ENCODE data around the gene LBP. TPM values are rescaled to one million over a fixed set of nuclear protein-coding genes. Genes with fewer than 3 reads are reported as not detected.
"Not testable (repeated sequence)": the region's sequence is repeated elsewhere in the genome, so short reads cannot be mapped to it uniquely, and the experiment has no call there.

LBP gene
- polyA plus RNA-seq, 1 experiment, result not detected

- no peak for TF ChIP-seq CTCF (IDR thresholded peaks at IDR 0.05; ENCODE audit: low read depth, low read length)
- no peak for DNase-seq (ENCODE audit: low read depth, low spot score)
- ChIA-PET POLR2A (interaction anchor here (0.6 kb wide), 1 partner anchor 826 kb away, joined by 3 read pairs; no protein-coding TSS in a partner anchor), CTCF (interaction anchor here (0.7 kb wide), 1 partner anchor 174 kb away, joined by 8 read pairs; no protein-coding TSS in a partner anchor)
- H3K9me3 ChIP-seq (ENCODE audit: control insufficient read depth, insufficient read depth, low read length), result no peaks in the 10 kb centered on the region; the same call in 1 of the 2 replicates
- H3K27me3 ChIP-seq (ENCODE audit: control insufficient read depth, insufficient read depth, low read length), result peaks cover 32% of the 10 kb centered on the region
- no peak overlapping the region for H3K4me3 ChIP-seq (ENCODE audit: low read depth, low read length)
- H3K27ac ChIP-seq (ENCODE audit: low read depth, low read length), result no peak overlapping the region
These were observed 14.5 kb upstream of the LBP start for GRCh38 chr20:38331814-38332213.

GRCh38 chr20:38334016-38334415 lies 12.3 kb upstream of the LBP start:
- Histone ChIP-seq H3K27ac (ENCODE audit: low read depth, low read length) (peak overlapping the region; percentile 11), H3K9me3 (ENCODE audit: control insufficient read depth, insufficient read depth, low read length) (peaks cover 7% of the 10 kb centered on the region), H3K27me3 (ENCODE audit: control insufficient read depth, insufficient read depth, low read length) (peaks cover 25% of the 10 kb centered on the region), H3K4me3 (ENCODE audit: low read depth, low read length) (no peak overlapping the region)
- TF ChIP-seq CTCF (IDR thresholded peaks at IDR 0.05; ENCODE audit: low read depth, low read length), result no peak
- POLR2A ChIA-PET, result no interaction called here
- DNase-seq (ENCODE audit: low read depth, low spot score), result no peak
- CTCF ChIA-PET, result no interaction called here

GRCh38 chr20:38336726-38337125 lies 9.6 kb upstream of the LBP start:
- POLR2A ChIA-PET, result no interaction called here
- no peak for TF ChIP-seq CTCF (IDR thresholded peaks at IDR 0.05; ENCODE audit: low read depth, low read length)
- DNase-seq (ENCODE audit: low read depth, low spot score), result no peak
- CTCF ChIA-PET, result interaction anchor here (0.6 to 1.5 kb wide), 2 partner anchors 22 to 344 kb away, joined by 3 to 4 read pairs; no protein-coding TSS in a partner anchor
- H3K27me3 ChIP-seq (ENCODE audit: control insufficient read depth, insufficient read depth, low read length), result peaks cover 20% of the 10 kb centered on the region
- H3K4me3 ChIP-seq (ENCODE audit: low read depth, low read length), result no peak overlapping the region
- no peak overlapping the region for H3K27ac ChIP-seq (ENCODE audit: low read depth, low read length)
- peaks cover 7% of the 10 kb centered on the region for H3K9me3 ChIP-seq (ENCODE audit: control insufficient read depth, insufficient read depth, low read length)

- H3K4me3 ChIP-seq (ENCODE audit: low read depth, low read length), result no peak overlapping the region
- ChIA-PET CTCF (interaction anchor here (1.5 to 1.9 kb wide), 2 partner anchors 21 to 71 kb away, joined by 4 to 8 read pairs; no protein-coding TSS in a partner anchor), POLR2A (no interaction called here)
- DNase-seq (ENCODE audit: low read depth, low spot score), result no peak
- H3K9me3 ChIP-seq (ENCODE audit: control insufficient read depth, insufficient read depth, low read length), result peaks cover 7% of the 10 kb centered on the region
- TF ChIP-seq CTCF (IDR thresholded peaks at IDR 0.05; ENCODE audit: low read depth, low read length), result peak; percentile 34
- no peak overlapping the region for H3K27ac ChIP-seq (ENCODE audit: low read depth, low read length)
- H3K27me3 ChIP-seq (ENCODE audit: control insufficient read depth, insufficient read depth, low read length), result peaks cover 20% of the 10 kb centered on the region
These were observed 8.6 kb upstream of the LBP start for GRCh38 chr20:38337561-38338140.

GRCh38 chr20:38338849-38339520 lies 7.3 kb upstream of the LBP start:
- CTCF ChIA-PET, result interaction anchor here (0.6 to 1.9 kb wide), 2 partner anchors 18 to 69 kb away, joined by 3 to 8 read pairs; no protein-coding TSS in a partner anchor
- POLR2A ChIA-PET, result no interaction called here
- H3K27ac ChIP-seq (ENCODE audit: low read depth, low read length), result no peak overlapping the region
- peak; percentile 34 for TF ChIP-seq CTCF (IDR thresholded peaks at IDR 0.05; ENCODE audit: low read depth, low read length)
- no peak overlapping the region for H3K4me3 ChIP-seq (ENCODE audit: low read depth, low read length)
- no peak for DNase-seq (ENCODE audit: low read depth, low spot score)
- H3K27me3 ChIP-seq (ENCODE audit: control insufficient read depth, insufficient read depth, low read length), result peaks cover 18% of the 10 kb centered on the region
- H3K9me3 ChIP-seq (ENCODE audit: control insufficient read depth, insufficient read depth, low read length), result peaks cover 7% of the 10 kb centered on the region

GRCh38 chr20:38339521-38339896 lies 6.8 kb upstream of the LBP start:
- POLR2A ChIA-PET; H3K9me3 ChIP-seq (ENCODE audit: control insufficient read depth, insufficient read depth, low read length); DNase-seq (ENCODE audit: low read depth, low spot score); H3K4me3 ChIP-seq (ENCODE audit: low read depth, low read length); H3K27ac ChIP-seq (ENCODE audit: low read depth, low read length): not testable (repeated sequence)
- peaks cover 16% of the 10 kb centered on the region for H3K27me3 ChIP-seq (ENCODE audit: control insufficient read depth, insufficient read depth, low read length)
- CTCF ChIA-PET, result interaction anchor here (1.9 kb wide), 1 partner anchor 69 kb away, joined by 8 read pairs; no protein-coding TSS in a partner anchor
